Measurements from ENCODE around the gene DFFB.

DFFB gene

DNA sequence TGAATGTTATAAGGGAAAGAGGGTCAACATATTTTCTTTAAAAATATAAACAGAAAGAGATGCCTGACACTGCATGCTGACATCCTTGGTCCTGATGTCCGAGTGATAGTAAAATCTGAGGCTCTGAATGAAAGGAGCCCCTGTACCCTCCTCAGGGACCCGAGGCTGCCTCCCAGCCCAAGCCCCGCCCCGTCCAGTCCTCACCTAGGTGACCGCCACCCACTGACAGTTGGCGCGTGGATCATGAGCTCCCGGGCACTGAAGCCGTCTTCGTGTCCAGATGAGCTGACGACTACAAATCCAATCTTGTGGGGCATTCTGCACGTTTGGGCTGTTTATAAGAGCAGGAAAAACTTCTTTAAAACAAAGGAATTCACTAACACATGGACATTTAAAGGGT, 5.2 kb upstream of the DFFB start:
- H3K4me2 ChIP-seq (ENCODE audit: low read length), result no peak overlapping the region
- no peak overlapping the region for H2AFZ ChIP-seq (ENCODE audit: insufficient read depth, low read length, poor library complexity)
- no peak overlapping the region for H2BK5ac ChIP-seq (ENCODE audit: low read depth, low read length, poor library complexity)
- H3K79me2 ChIP-seq (ENCODE audit: control insufficient read depth, insufficient read depth, low read length, poor library complexity), result peaks cover 5% of the 10 kb centered on the region
- peaks cover 2% of the 10 kb centered on the region for H3K9me3 ChIP-seq (ENCODE audit: insufficient read depth, low read depth, low read length)
- WGBS (ENCODE audit: extremely low coverage, insufficient coverage, insufficient read length), result no CpG with 5 or more reads among the region's 12 CpGs
- no peak overlapping the region for H3K4me3 ChIP-seq (ENCODE audit: low read depth, low read length)
- H2BK120ac ChIP-seq (ENCODE audit: insufficient read depth, low read length, poor library complexity), result no peak overlapping the region
- no peak overlapping the region for H2BK12ac ChIP-seq (ENCODE audit: low read length)
- no peaks in the 10 kb centered on the region for H3K27me3 ChIP-seq (ENCODE audit: insufficient read depth, low read length)
- peaks cover 0 to 4% of the 10 kb centered on the region in 2 experiments for H3K4me1 ChIP-seq (ENCODE audit: control insufficient read depth in 1 of 2, insufficient read depth in 2 of 2, low read length in 2 of 2)
- peaks cover 3% of the 10 kb centered on the region for H3K79me1 ChIP-seq (ENCODE audit: low read length)
- no peak overlapping the region for H3K18ac ChIP-seq (ENCODE audit: low read length)
- H3K27ac ChIP-seq (ENCODE audit: low read depth, low read length), result no peak overlapping the region
- no peak for DNase-seq
- H3K36me3 ChIP-seq (ENCODE audit: control insufficient read depth in 1 of 2, insufficient read depth in 2 of 2, low read length in 2 of 2), result peaks cover 12 to 18% of the 10 kb centered on the region in 2 experiments
- H3K9ac ChIP-seq (ENCODE audit: low read length), result no peak overlapping the region
- no peak overlapping the region for H3K14ac ChIP-seq (ENCODE audit: low read length)
- H4K8ac ChIP-seq (ENCODE audit: low read depth, low read length), result no peak overlapping the region
- H4K91ac ChIP-seq (ENCODE audit: low read depth, low read length), result no peak overlapping the region
- H4K12ac ChIP-seq (ENCODE audit: low read depth, low read length), result no peak overlapping the region
- no peak overlapping the region for H3K23ac ChIP-seq (ENCODE audit: low read length)
- H3K4ac ChIP-seq (ENCODE audit: low read depth, low read length), result no peak overlapping the region
- H2AK5ac ChIP-seq (ENCODE audit: low read length), result no peak overlapping the region

DNA sequence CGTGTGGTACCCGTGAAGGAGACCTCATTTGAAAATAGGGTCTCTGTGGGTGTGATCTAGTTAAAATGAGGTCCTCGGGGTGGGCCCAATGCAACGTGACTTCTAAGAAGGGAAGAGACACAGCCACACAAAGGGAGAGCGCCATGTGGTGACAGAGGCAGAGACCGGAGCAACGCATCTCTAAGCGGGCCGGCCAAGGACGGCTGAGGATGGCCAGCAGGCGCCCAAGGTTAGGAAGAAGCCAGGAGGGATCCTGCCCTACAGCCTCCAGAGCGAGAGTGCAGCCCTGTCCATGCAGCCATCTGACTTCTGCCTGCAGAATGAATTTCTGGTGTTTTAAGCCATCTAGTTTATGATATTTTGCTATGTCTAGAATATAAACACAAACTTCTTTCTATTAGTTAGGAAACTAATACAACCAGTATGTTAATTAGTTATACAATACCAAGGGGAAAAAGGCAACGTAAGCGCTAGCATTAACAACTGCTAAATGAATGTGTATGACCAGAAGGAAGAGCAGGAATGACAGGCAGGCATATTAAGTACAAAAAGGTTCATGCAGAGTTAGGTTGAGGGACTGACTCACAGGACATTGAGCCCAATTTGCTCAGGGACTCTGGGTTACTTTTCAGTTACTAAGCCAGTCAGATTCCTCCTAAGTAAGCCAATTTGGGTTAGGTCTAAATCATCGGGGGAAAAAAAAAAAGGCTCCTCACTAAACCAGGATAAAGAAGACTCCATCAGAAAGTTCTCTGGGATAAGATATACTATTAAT, 4.4 kb upstream of the DFFB start:
- Histone ChIP-seq H4K91ac (ENCODE audit: low read depth, low read length) (no peak overlapping the region), H3K18ac (ENCODE audit: low read length) (no peak overlapping the region), H2AK5ac (ENCODE audit: low read length) (no peak overlapping the region), H3K4me2 (ENCODE audit: low read length) (no peak overlapping the region), H3K79me1 (ENCODE audit: low read length) (peaks cover 7% of the 10 kb centered on the region), H3K14ac (ENCODE audit: low read length) (no peak overlapping the region), H3K4ac (ENCODE audit: low read depth, low read length) (no peak overlapping the region), H2AFZ (ENCODE audit: insufficient read depth, low read length, poor library complexity) (no peak overlapping the region), H3K9ac (ENCODE audit: low read length) (no peak overlapping the region), H3K4me3 (ENCODE audit: low read depth, low read length) (no peak overlapping the region), H3K27me3 (ENCODE audit: insufficient read depth, low read length) (no peaks in the 10 kb centered on the region), H4K8ac (ENCODE audit: low read depth, low read length) (no peak overlapping the region), H3K36me3 (ENCODE audit: control insufficient read depth in 1 of 2, insufficient read depth in 2 of 2, low read length in 2 of 2) (peaks cover 11 to 17% of the 10 kb centered on the region in 2 experiments), H3K27ac (ENCODE audit: low read depth, low read length) (no peak overlapping the region), H2BK5ac (ENCODE audit: low read depth, low read length, poor library complexity) (no peak overlapping the region), H2BK120ac (ENCODE audit: insufficient read depth, low read length, poor library complexity) (no peak overlapping the region), H3K79me2 (ENCODE audit: control insufficient read depth, insufficient read depth, low read length, poor library complexity) (peaks cover 9% of the 10 kb centered on the region), H3K4me1 (ENCODE audit: control insufficient read depth in 1 of 2, insufficient read depth in 2 of 2, low read length in 2 of 2) (peaks cover 2 to 7% of the 10 kb centered on the region in 2 experiments), H2BK12ac (ENCODE audit: low read length) (no peak overlapping the region), H3K23ac (ENCODE audit: low read length) (no peak overlapping the region), H3K9me3 (ENCODE audit: insufficient read depth, low read depth, low read length) (peaks cover 2% of the 10 kb centered on the region), H4K12ac (ENCODE audit: low read depth, low read length) (no peak overlapping the region)
- no CpG with 5 or more reads among the region's 15 CpGs for WGBS (ENCODE audit: extremely low coverage, insufficient coverage, insufficient read length)
- no peak for DNase-seq

DNA sequence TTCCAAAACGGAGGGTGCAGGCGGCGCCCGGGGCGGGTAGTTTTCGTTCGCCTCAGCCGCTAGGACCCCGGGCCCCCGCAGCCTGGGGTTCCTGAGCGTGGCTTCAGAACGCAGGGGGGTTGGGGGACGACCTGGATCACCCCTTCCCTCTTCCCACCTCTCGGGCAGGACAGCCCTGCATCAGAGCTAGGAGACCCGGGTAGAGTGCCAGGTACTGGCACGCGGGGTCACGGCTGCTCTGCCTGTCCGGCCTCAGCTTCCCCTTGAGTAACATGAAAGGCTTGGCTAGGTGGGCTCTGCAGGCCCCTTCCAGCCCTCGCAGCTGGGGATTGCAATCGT, 484 bp downstream of the DFFB start:
- Histone ChIP-seq H2BK5ac (ENCODE audit: low read depth, low read length, poor library complexity) (no peak overlapping the region), H3K4me3 (ENCODE audit: low read depth, low read length) (peak overlapping the region; percentile 99), H3K14ac (ENCODE audit: low read length) (peak overlapping the region; percentile 77), H2AFZ (ENCODE audit: insufficient read depth, low read length, poor library complexity) (peak overlapping the region; percentile 87), H3K4me1 (ENCODE audit: control insufficient read depth in 1 of 2, insufficient read depth in 2 of 2, low read length in 2 of 2) (peaks cover 7 to 14% of the 10 kb centered on the region in 2 experiments), H4K91ac (ENCODE audit: low read depth, low read length) (peak overlapping the region; percentile 45), H3K36me3 (ENCODE audit: control insufficient read depth in 1 of 2, insufficient read depth in 2 of 2, low read length in 2 of 2) (no peaks in the 10 kb centered on the region), H3K9ac (ENCODE audit: low read length) (peak overlapping the region; percentile 81), H3K23ac (ENCODE audit: low read length) (no peak overlapping the region), H2BK12ac (ENCODE audit: low read length) (no peak overlapping the region), H3K79me2 (ENCODE audit: control insufficient read depth, insufficient read depth, low read length, poor library complexity) (peaks cover 9% of the 10 kb centered on the region), H3K79me1 (ENCODE audit: low read length) (peaks cover 7% of the 10 kb centered on the region), H4K8ac (ENCODE audit: low read depth, low read length) (peak overlapping the region; percentile 83), H4K12ac (ENCODE audit: low read depth, low read length) (peak overlapping the region; percentile 61), H3K9me3 (ENCODE audit: insufficient read depth, low read depth, low read length) (no peaks in the 10 kb centered on the region), H3K27me3 (ENCODE audit: insufficient read depth, low read length) (no peaks in the 10 kb centered on the region), H3K27ac (ENCODE audit: low read depth, low read length) (no peak overlapping the region), H3K18ac (ENCODE audit: low read length) (peak overlapping the region; percentile 41), H2AK5ac (ENCODE audit: low read length) (no peak overlapping the region), H3K4ac (ENCODE audit: low read depth, low read length) (peak overlapping the region; percentile 33), H2BK120ac (ENCODE audit: insufficient read depth, low read length, poor library complexity) (no peak overlapping the region), H3K4me2 (ENCODE audit: low read length) (peak overlapping the region; percentile 99)
- WGBS (ENCODE audit: extremely low coverage, insufficient coverage, insufficient read length), result no CpG with 5 or more reads among the region's 21 CpGs
- no peak for DNase-seq

DNA sequence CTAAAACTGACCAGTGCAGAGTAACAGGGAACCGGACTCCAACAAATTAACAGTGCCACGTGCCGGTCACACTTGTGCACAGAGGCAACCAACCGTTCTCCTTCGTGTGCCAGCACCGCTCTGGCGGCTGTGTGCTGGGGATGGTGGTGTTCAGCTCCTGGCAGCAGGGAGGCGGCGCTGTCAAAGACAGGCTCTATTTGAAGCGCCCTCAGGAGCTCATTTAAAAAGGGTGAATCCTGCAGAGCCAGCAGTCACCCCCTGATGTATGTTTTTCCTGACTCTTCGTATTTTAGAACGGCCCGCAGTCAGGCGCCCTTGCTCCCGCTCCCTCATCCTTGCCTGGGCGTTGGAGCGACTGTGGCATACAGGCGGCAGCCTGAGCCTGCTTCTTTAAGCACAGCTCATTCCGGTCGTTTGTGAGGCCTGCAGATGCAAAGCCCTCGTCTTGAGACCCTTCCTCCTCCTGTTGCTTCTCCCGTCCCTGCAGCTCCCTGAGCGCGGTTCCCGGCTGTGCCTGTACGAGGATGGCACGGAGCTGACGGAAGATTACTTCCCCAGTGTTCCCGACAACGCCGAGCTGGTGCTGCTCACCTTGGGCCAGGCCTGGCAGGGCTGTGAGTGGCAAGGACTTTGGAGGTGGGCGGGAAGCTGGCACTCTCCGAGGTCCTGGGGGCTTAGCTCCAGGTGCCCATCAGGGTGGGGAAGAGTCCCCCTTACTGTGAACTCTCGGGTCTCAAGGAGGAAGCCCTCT, 1.1 kb downstream of the DFFB start:
- no peak overlapping the region for H3K14ac ChIP-seq (ENCODE audit: low read length)
- peak overlapping the region; percentile 43 for H3K18ac ChIP-seq (ENCODE audit: low read length)
- H3K27ac ChIP-seq (ENCODE audit: low read depth, low read length), result no peak overlapping the region
- H3K23ac ChIP-seq (ENCODE audit: low read length), result no peak overlapping the region
- H4K8ac ChIP-seq (ENCODE audit: low read depth, low read length), result peak overlapping the region; percentile 52
- H2AFZ ChIP-seq (ENCODE audit: insufficient read depth, low read length, poor library complexity), result peak overlapping the region; percentile 87
- H3K4me1 ChIP-seq (ENCODE audit: control insufficient read depth in 1 of 2, insufficient read depth in 2 of 2, low read length in 2 of 2), result peaks cover 7 to 14% of the 10 kb centered on the region in 2 experiments
- H3K4me2 ChIP-seq (ENCODE audit: low read length), result peak overlapping the region; percentile 99
- no peak overlapping the region for H2AK5ac ChIP-seq (ENCODE audit: low read length)
- H2BK12ac ChIP-seq (ENCODE audit: low read length), result no peak overlapping the region
- H4K91ac ChIP-seq (ENCODE audit: low read depth, low read length), result no peak overlapping the region
- no peak overlapping the region for H3K4me3 ChIP-seq (ENCODE audit: low read depth, low read length)
- H3K36me3 ChIP-seq (ENCODE audit: control insufficient read depth in 1 of 2, insufficient read depth in 2 of 2, low read length in 2 of 2), result no peaks in the 10 kb centered on the region
- peak in 1 of 2 donors; percentile 23 for DNase-seq
- H3K9me3 ChIP-seq (ENCODE audit: insufficient read depth, low read depth, low read length), result no peaks in the 10 kb centered on the region
- no peak overlapping the region for H2BK5ac ChIP-seq (ENCODE audit: low read depth, low read length, poor library complexity)
- H3K9ac ChIP-seq (ENCODE audit: low read length), result no peak overlapping the region
- peaks cover 9% of the 10 kb centered on the region for H3K79me2 ChIP-seq (ENCODE audit: control insufficient read depth, insufficient read depth, low read length, poor library complexity)
- H3K27me3 ChIP-seq (ENCODE audit: insufficient read depth, low read length), result no peaks in the 10 kb centered on the region
- WGBS (ENCODE audit: extremely low coverage, insufficient coverage, insufficient read length), result no CpG with 5 or more reads among the region's 34 CpGs
- H3K4ac ChIP-seq (ENCODE audit: low read depth, low read length), result no peak overlapping the region
- peak overlapping the region; percentile 15 for H4K12ac ChIP-seq (ENCODE audit: low read depth, low read length)
- H3K79me1 ChIP-seq (ENCODE audit: low read length), result peaks cover 7% of the 10 kb centered on the region
- no peak overlapping the region for H2BK120ac ChIP-seq (ENCODE audit: insufficient read depth, low read length, poor library complexity)
